ENCODE results near the gene ANKRD12.

Gene ANKRD12

DNA sequence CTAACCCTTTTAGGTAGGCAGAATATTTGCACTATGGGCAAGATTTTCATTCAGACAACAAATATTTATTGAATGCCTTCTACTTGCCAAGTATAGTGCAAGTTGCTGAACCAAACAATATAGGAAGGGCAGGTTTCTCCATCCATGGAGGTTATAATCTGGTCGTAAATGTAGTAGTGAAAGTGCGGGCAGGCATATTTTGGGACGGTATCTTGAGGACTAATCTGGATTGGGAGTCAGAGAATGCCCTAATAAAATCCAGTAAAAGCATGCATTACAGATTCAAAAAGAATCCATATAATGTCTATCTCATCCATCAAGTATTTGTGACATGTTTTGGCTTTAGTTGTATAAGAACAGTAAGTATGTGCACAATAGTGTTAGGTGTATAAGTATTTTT, 35.8 kb upstream of the ANKRD12 start:
- Histone ChIP-seq H3K27me3 (ENCODE audit: low read depth) (no peaks in the 10 kb centered on the region), H3K4me1 (peaks cover 42% of the 10 kb centered on the region), H3K9me3 (no peaks in the 10 kb centered on the region), H3K4me3 (no peak overlapping the region), H3K36me3 (replicated peaks) (no peaks in the 10 kb centered on the region)
- no peak for DNase-seq (ENCODE audit: low spot score in 2 of 2)
- in situ Hi-C loops (cut with MboI; ENCODE audit: low sequenced_read_pairs) = no loop called here

DNA sequence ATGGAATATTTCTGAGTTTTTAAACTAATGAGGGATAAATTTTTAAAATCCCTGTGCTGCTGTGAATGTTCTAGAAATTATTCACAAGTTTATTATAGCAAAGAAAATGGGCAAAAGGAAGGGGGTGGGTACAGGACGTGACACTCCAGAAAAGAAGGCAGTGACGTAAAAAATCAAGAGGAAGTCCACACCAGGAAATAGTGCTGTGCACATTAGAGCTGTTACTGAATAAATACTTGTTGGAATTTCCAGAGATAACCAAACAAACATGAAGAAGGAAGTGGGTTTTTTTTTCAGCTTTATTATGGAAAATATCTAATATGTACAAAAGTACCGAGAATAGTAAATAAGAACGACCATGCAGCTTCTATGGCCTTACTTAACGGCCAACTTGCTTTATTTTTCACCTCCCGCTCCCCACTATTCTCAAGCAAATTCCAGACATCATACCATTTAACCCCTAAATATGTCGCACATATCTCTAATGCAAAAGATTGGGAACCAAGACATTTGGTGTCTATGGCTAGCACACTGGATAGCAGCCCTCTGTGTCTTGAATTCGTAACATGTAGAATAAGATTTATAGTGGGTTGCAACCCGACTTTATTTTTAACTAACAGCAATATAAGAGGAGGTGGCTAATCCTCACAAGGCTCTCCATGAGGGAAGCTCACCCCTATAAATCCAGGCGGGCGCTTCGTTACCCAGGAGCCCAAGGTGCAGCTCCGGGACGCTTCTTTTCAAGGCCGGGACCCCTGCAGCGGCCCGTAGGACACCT, 34.7 kb upstream of the ANKRD12 start:
- DNase-seq (ENCODE audit: low spot score in 2 of 2) = no peak
- no peaks in the 10 kb centered on the region for H3K36me3 ChIP-seq (replicated peaks)
- in situ Hi-C loops (cut with MboI; ENCODE audit: low sequenced_read_pairs) = no loop called here

DNA sequence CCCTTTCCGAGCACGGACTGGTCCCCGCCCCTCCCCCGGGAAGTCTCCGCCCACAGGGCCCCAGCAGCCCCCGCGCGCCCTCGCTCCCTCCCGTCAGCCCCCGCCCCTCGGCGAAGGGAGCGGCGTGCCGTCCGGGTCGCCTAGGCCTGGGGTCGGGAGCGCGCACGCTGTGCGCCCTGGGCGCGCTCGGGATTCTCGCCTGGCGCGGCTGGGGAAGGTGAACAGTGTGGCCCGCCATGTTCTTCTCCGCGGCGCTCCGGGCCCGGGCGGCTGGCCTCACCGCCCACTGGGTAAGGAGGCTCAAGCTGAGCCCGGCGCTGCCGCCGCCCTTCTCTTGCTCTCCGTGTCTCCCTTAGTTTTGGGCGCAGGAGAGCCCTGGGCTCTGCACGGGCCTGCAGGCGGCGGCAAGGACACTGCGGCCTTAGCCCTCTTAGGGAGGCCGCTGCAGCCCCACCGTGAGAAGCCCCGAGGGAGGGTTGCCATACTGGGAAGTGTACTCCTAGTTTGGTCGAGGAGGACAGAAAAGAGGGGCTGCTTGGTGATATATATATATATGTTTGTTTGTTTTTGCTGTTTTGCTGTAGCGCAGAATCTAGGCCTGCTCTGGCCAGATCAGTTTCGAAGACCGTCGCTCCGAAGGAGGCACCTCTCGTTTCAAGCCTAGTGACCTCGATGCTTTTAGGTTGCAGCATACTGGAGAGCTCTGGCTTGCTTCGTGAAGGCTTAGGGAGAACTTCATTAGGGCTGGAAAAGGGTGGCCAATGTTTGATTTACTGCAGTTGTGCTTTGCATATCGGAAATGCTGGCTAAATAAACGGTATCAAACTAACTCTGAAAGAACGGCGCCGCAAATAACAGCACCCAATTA, 33.8 kb upstream of the ANKRD12 start, which contains the start of gene NDUFV2:
TSS of gene NDUFV2 (plus strand) at position 192 of the 868 bp plus-strand sequence. CDS start at position 237, 45 bp downstream.
- in situ Hi-C loops (cut with MboI; ENCODE audit: low sequenced_read_pairs) = no loop called here
- peaks cover 59% of the 10 kb centered on the region for H3K4me1 ChIP-seq
- H3K36me3 ChIP-seq (replicated peaks) = 0 out of 2 replicates have a peak, but pooled peaks cover 4% of the 10 kb centered on the region
- peak within 1 kb of the TSS; percentile 76 for H3K4me3 ChIP-seq
- no peaks in the 10 kb centered on the region for H3K27me3 ChIP-seq (ENCODE audit: low read depth)
- peak; percentile 88 to 98 for DNase-seq (ENCODE audit: low spot score in 2 of 2)
- H3K9me3 ChIP-seq = no peaks in the 10 kb centered on the region

More for the DNA sequence above, 34.7 kb upstream of the ANKRD12 start:
- Histone ChIP-seq H3K4me3 (peak overlapping the region; percentile 76), H3K4me1 (peaks cover 51% of the 10 kb centered on the region), H3K9me3 (no peaks in the 10 kb centered on the region), H3K27me3 (ENCODE audit: low read depth) (no peaks in the 10 kb centered on the region)

GRCh38 chr18:9103376-9103873, 33.2 kb upstream of the ANKRD12 start:
- no peaks in the 10 kb centered on the region for H3K9me3 ChIP-seq
- 0 out of 2 replicates have a peak, but pooled peaks cover 4% of the 10 kb centered on the region for H3K36me3 ChIP-seq (replicated peaks)
- peaks cover 66% of the 10 kb centered on the region for H3K4me1 ChIP-seq
- no peaks in the 10 kb centered on the region for H3K27me3 ChIP-seq (ENCODE audit: low read depth)
- no peak for DNase-seq (ENCODE audit: low spot score in 2 of 2)
- in situ Hi-C loops (cut with MboI; ENCODE audit: low sequenced_read_pairs) = no loop called here
- H3K4me3 ChIP-seq = peak overlapping the region; percentile 76

GRCh38 chr18:9104244-9104901, 32.2 kb upstream of the ANKRD12 start:
- Histone ChIP-seq H3K4me3 (peak overlapping the region; percentile 76), H3K36me3 (replicated peaks) (0 out of 2 replicates have a peak, but pooled peaks cover 4% of the 10 kb centered on the region), H3K9me3 (no peaks in the 10 kb centered on the region), H3K4me1 (peaks cover 72% of the 10 kb centered on the region), H3K27me3 (ENCODE audit: low read depth) (no peaks in the 10 kb centered on the region)
- no peak for DNase-seq (ENCODE audit: low spot score in 2 of 2)
- in situ Hi-C loops (cut with MboI; ENCODE audit: low sequenced_read_pairs) = no loop called here

- 0 out of 2 replicates have a peak, but pooled peaks cover 4% of the 10 kb centered on the region for H3K36me3 ChIP-seq (replicated peaks)
- H3K27me3 ChIP-seq (ENCODE audit: low read depth) = no peaks in the 10 kb centered on the region
- peak in 1 of 2 experiments; percentile 37 for DNase-seq (ENCODE audit: low spot score in 2 of 2)
- peak overlapping the region; percentile 1; the same call in 1 of the 2 replicates for H3K4me3 ChIP-seq
- no peaks in the 10 kb centered on the region for H3K9me3 ChIP-seq
- in situ Hi-C loops (cut with MboI; ENCODE audit: low sequenced_read_pairs) = no loop called here
- peaks cover 72% of the 10 kb centered on the region for H3K4me1 ChIP-seq
Observed at GRCh38 chr18:9105420-9105819, 31.2 kb upstream of the ANKRD12 start.

GRCh38 chr18:9106094-9106493, 30.5 kb upstream of the ANKRD12 start:
- H3K4me3 ChIP-seq = peak overlapping the region; percentile 1; the same call in 1 of the 2 replicates
- H3K36me3 ChIP-seq (replicated peaks) = peaks cover 7% of the 10 kb centered on the region
- in situ Hi-C loops (cut with MboI; ENCODE audit: low sequenced_read_pairs) = no loop called here
- peaks cover 70% of the 10 kb centered on the region for H3K4me1 ChIP-seq
- no peaks in the 10 kb centered on the region for H3K27me3 ChIP-seq (ENCODE audit: low read depth)
- no peaks in the 10 kb centered on the region for H3K9me3 ChIP-seq
- peak in 1 of 2 experiments; percentile 28 for DNase-seq (ENCODE audit: low spot score in 2 of 2)

GRCh38 chr18:9106800-9107584, 29.6 kb upstream of the ANKRD12 start:
- DNase-seq (ENCODE audit: low spot score in 2 of 2) = peak; percentile 45 to 96
- no peaks in the 10 kb centered on the region for H3K9me3 ChIP-seq
- in situ Hi-C loops (cut with MboI; ENCODE audit: low sequenced_read_pairs) = no loop called here
- peaks cover 64% of the 10 kb centered on the region for H3K4me1 ChIP-seq
- no peak overlapping the region for H3K4me3 ChIP-seq
- H3K36me3 ChIP-seq (replicated peaks) = peaks cover 8% of the 10 kb centered on the region
- H3K27me3 ChIP-seq (ENCODE audit: low read depth) = no peaks in the 10 kb centered on the region

DNA sequence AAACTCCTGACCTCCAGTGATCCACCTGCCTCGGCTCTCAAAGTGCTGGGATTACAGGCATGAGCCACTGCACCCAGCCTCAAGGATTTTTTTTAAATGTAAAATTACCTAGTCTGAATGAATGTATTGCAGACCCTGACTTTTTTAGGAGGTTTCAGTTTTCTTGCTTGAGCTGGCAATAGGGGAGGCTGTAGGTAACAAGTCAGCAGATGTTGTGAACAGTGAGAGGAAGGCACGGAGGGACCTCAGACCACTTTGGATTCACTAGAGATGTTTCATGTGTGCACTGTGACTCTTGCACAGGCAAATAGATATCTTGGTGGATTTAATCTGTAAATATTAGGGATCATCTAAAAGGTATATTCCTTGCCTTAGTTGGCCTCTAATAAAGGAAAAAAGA, 27.7 kb upstream of the ANKRD12 start:
- peaks cover 61% of the 10 kb centered on the region for H3K4me1 ChIP-seq
- no peaks in the 10 kb centered on the region for H3K9me3 ChIP-seq
- H3K36me3 ChIP-seq (replicated peaks) = peaks cover 8% of the 10 kb centered on the region
- in situ Hi-C loops (cut with MboI; ENCODE audit: low sequenced_read_pairs) = no loop called here
- peak in 1 of 2 experiments; percentile 36 for DNase-seq (ENCODE audit: low spot score in 2 of 2)
- no peaks in the 10 kb centered on the region for H3K27me3 ChIP-seq (ENCODE audit: low read depth)
- no peak overlapping the region for H3K4me3 ChIP-seq

DNA sequence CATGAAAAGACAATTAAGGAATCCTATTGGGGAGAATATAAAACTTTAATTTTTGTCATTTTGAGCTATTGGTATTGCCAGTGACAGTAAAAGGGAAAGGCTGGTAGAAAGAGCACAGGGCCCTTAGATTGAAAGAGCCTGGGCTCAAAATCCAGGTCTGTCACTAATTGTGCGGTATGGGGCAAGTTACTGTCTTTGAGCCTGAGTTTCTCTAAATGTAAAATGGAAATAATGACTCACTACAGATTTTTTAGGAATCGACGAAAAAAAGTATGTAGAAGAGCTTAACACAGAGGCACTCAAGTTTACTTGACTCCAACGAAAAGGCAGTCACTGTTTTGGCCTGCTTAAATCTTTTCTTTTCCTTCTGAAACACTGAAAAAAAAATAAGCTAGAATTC, 27.1 kb upstream of the ANKRD12 start:
- peak in 1 of 2 experiments; percentile 11 for DNase-seq (ENCODE audit: low spot score in 2 of 2)
- Histone ChIP-seq H3K36me3 (replicated peaks) (peaks cover 8% of the 10 kb centered on the region), H3K9me3 (no peaks in the 10 kb centered on the region), H3K4me1 (peaks cover 57% of the 10 kb centered on the region), H3K4me3 (no peak overlapping the region), H3K27me3 (ENCODE audit: low read depth) (no peaks in the 10 kb centered on the region)
- in situ Hi-C loops (cut with MboI; ENCODE audit: low sequenced_read_pairs) = no loop called here

DNA sequence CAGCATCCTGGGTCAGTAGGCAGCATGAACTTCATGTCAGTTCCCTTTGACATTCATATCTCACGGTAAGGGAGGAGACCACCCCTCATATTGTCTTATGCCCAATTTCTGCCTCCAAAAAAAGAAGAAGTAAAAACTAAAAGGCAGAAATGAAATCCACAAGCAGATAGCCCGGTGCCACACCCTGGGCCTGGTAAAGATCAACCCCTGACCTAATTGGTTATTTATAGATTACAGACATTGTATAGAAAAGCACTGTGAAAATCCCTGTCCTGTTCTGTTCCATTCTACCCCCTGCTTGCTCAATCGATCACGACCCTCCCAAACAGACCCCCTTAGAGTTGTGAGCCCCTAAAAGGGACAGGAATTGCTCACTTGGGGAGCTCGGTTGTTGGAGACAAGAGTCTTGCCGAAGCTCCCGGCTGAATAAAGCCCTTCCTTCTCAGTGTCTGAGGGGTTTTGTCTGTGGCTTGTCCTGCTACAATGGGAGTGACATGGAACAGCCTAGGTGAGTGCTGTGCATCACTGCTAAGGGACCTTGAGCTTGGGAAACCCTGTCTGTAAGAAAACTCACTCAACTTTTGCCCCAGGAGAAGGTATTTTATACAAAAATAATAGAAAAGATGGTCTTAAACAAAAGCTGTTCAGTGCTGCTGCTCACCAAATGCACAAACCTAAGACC, 23.0 kb upstream of the ANKRD12 start:
- H3K36me3 ChIP-seq (replicated peaks) = peaks cover 4% of the 10 kb centered on the region
- H3K9me3 ChIP-seq = no peaks in the 10 kb centered on the region
- H3K4me3 ChIP-seq = no peak overlapping the region
- DNase-seq (ENCODE audit: low spot score in 2 of 2) = no peak
- peaks cover 44% of the 10 kb centered on the region for H3K4me1 ChIP-seq
- no peaks in the 10 kb centered on the region for H3K27me3 ChIP-seq (ENCODE audit: low read depth)
- in situ Hi-C loops (cut with MboI; ENCODE audit: low sequenced_read_pairs) = no loop called here

GRCh38 chr18:9115984-9116383, 20.6 kb upstream of the ANKRD12 start:
- H3K4me1 ChIP-seq = peaks cover 25% of the 10 kb centered on the region
- H3K27me3 ChIP-seq (ENCODE audit: low read depth) = no peaks in the 10 kb centered on the region
- H3K4me3 ChIP-seq = no peak overlapping the region
- in situ Hi-C loops (cut with MboI; ENCODE audit: low sequenced_read_pairs) = no loop called here
- no peaks in the 10 kb centered on the region for H3K9me3 ChIP-seq
- peak in 1 of 2 experiments; percentile 50 for DNase-seq (ENCODE audit: low spot score in 2 of 2)
- H3K36me3 ChIP-seq (replicated peaks) = peaks cover 22% of the 10 kb centered on the region

Measured in HAP-1 (cell line).